Keratinocyte (primary cell): ENCODE data around the gene TCEA2. TPM values are rescaled to one million over a fixed set of nuclear protein-coding genes. Genes with fewer than 3 reads are reported as not detected.

Experiments
- DNase-seq: peaks from one replicate; pipeline ENCODE4 v3.0.0-alpha.2; 2011; ENCODE audit warnings: low read depth, missing footprints, low spot score
- FAIRE-seq: peaks from 2 replicates; lab custom pipeline; 2011; peaks lifted over from hg19 to GRCh38; lab: Jason Lieb, UNC
- H2AFZ ChIP-seq: 2 replicates; pipeline ENCODE4 v1.6.0; 2012; ENCODE audit warnings: low read length, control low read depth, inconsistent platforms; ENCODE audit not compliant: control insufficient read depth
- H3K27ac ChIP-seq: 2 replicates; pipeline ENCODE4 v1.5.1; 2011; ENCODE audit warnings: low read length; ENCODE audit not compliant: control insufficient read depth, insufficient read depth
- H3K27me3 ChIP-seq: 3 replicates; pipeline ENCODE4 v1.6.0; 2011; ENCODE audit warnings: low read length; ENCODE audit not compliant: control insufficient read depth, insufficient read depth; ENCODE audit errors: extremely low read depth
- H3K36me3 ChIP-seq, 2 experiments: 2 replicates in 1 of 2; 3 replicates in 1 of 2; pipeline ENCODE4 v1.5.1; 2011; ENCODE audit warnings: low read length in 2 of 2, mild to moderate bottlenecking in 1 of 2; ENCODE audit not compliant: control insufficient read depth in 2 of 2, insufficient read depth in 2 of 2; ENCODE audit errors: extremely low read depth in 1 of 2
- H3K4me1 ChIP-seq: 3 replicates; pipeline ENCODE4 v1.5.1; 2011; ENCODE audit warnings: low read length; ENCODE audit not compliant: control insufficient read depth, insufficient read depth; ENCODE audit errors: extremely low read depth
- H3K4me2 ChIP-seq: 3 replicates; pipeline ENCODE4 v1.6.0; 2011; ENCODE audit warnings: low read depth, low read length; ENCODE audit not compliant: control insufficient read depth, insufficient read depth; ENCODE audit errors: extremely low read depth
- H3K4me3 ChIP-seq, 3 experiments: fragments of 200-600 bp in 1 of 3; sonication (generic) in 1 of 3; 2 replicates in 2 of 3; 3 replicates in 1 of 3; pipeline ENCODE4 v1.5.1; 2011 to 2016; ENCODE audit warnings: low read length in 3 of 3, mild to moderate bottlenecking in 3 of 3, control low read depth in 2 of 3, inconsistent platforms in 1 of 3, low read depth in 1 of 3, mixed read lengths in 1 of 3, mixed run types in 1 of 3, moderate library complexity in 1 of 3; ENCODE audit not compliant: control insufficient read depth in 2 of 3, insufficient read depth in 2 of 3; ENCODE audit errors: extremely low read depth in 1 of 3
- H3K79me2 ChIP-seq: 2 replicates; pipeline ENCODE4 v1.6.0; 2012; ENCODE audit warnings: low read length; ENCODE audit not compliant: control insufficient read depth, insufficient read depth
- H3K9ac ChIP-seq: 3 replicates; pipeline ENCODE4 v1.6.0; 2011; ENCODE audit warnings: low read length; ENCODE audit not compliant: control insufficient read depth, insufficient read depth; ENCODE audit errors: extremely low read depth
- H3K9me1 ChIP-seq: 3 replicates; pipeline ENCODE4 v1.6.0; 2011; ENCODE audit warnings: low read length; ENCODE audit not compliant: control insufficient read depth, insufficient read depth; ENCODE audit errors: extremely low read depth
- H3K9me3 ChIP-seq: 2 replicates; pipeline ENCODE4 v1.5.1; 2012; ENCODE audit warnings: low read depth, low read length; ENCODE audit not compliant: control insufficient read depth
- H4K20me1 ChIP-seq: 3 replicates; pipeline ENCODE4 v1.6.0; 2011; ENCODE audit warnings: low read length; ENCODE audit not compliant: control insufficient read depth, insufficient read depth; ENCODE audit errors: extremely low read depth
- EZH2 ChIP-seq: IDR thresholded peaks from one replicate; pipeline ENCODE4 v1.6.1; 2012; ENCODE audit warnings: inconsistent platforms, mild to moderate bottlenecking, low read length, moderate library complexity
- dilution Hi-C: fragments of 300-500 bp; cut with MboI; formaldehyde crosslinking; loops from one replicate; pipeline ENCODE4 v1.7.0; 2020; ENCODE audit warnings: low sequenced_read_pairs; ENCODE audit not compliant: extremely low pct_ligation_motif_present
- polyA plus RNA-seq, 5 experiments: library from polyadenylated mRNA; depleted of rRNA in 3 of 5; stranded (reverse) in 3 of 5; stranded (forward) in 1 of 5; unstranded in 1 of 5; fragments of >200 nt; gene quantifications; 1 replicate in 1 of 5; 2 replicates in 3 of 5; 3 replicates in 1 of 5; pipeline versions ENCODE4 v1.2.1 to v1.2.3, GENCODE V29; 2011 to 2012; ENCODE audit warnings: missing spikeins in 2 of 5, low read depth in 1 of 5, low replicate concordance in 1 of 5
- TF ChIP-seq, protein P1 (sequence below), 3 experiments: IDR thresholded peaks in 1 of 3; conservative IDR thresholded peaks in 1 of 3; optimal IDR thresholded peaks in 1 of 3; 2 replicates in 2 of 3; 3 replicates in 1 of 3; pipeline versions ENCODE3 to v1.5.1; 2011; ENCODE audit warnings: low read length in 3 of 3, mild to moderate bottlenecking in 3 of 3, moderate library complexity in 2 of 3, control low read depth in 1 of 3, inconsistent platforms in 1 of 3; ENCODE audit not compliant: insufficient read depth in 2 of 3; ENCODE audit errors: extremely low read depth in 1 of 3

The TCEA2 gene
- polyA plus RNA-seq, 1 donor (not counting 4 experiments of a cell fraction or from before 2014, with no cell fraction given), result 9.1 TPM

DNA sequence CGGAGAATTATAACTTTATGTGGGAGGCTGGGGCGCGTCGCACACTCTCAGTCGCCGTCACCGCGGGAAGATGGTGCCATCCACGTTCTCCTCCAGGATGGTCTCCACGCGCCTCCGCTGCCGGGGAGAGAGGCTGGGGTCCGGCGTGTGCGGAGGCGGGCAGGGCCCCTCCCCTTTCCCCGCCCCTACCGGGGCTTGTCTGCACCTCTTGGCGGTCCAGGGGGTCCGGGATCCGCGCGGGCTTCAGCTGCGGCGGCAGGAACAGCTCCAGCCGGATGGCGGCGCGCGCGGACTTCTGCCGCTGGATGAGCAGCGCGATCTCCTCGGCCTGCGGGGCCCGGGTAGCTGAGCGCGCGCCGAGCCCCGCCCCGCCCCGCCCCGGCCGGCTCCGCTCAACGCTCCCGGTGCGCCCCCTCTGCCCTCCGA, 20.4 kb downstream of the TCEA2 start:
- TF ChIP-seq, protein P1, sequence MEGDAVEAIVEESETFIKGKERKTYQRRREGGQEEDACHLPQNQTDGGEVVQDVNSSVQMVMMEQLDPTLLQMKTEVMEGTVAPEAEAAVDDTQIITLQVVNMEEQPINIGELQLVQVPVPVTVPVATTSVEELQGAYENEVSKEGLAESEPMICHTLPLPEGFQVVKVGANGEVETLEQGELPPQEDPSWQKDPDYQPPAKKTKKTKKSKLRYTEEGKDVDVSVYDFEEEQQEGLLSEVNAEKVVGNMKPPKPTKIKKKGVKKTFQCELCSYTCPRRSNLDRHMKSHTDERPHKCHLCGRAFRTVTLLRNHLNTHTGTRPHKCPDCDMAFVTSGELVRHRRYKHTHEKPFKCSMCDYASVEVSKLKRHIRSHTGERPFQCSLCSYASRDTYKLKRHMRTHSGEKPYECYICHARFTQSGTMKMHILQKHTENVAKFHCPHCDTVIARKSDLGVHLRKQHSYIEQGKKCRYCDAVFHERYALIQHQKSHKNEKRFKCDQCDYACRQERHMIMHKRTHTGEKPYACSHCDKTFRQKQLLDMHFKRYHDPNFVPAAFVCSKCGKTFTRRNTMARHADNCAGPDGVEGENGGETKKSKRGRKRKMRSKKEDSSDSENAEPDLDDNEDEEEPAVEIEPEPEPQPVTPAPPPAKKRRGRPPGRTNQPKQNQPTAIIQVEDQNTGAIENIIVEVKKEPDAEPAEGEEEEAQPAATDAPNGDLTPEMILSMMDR (optimal IDR thresholded peaks at IDR 0.05 in 1 of 3, IDR thresholded peaks at IDR 0.05 in 1 of 3, conservative IDR thresholded peaks at IDR 0.05 in 1 of 3; ENCODE audit: extremely low read depth in 1 of 3, insufficient read depth in 2 of 3, low read length in 3 of 3), result peak in 2 of 3 experiments; percentile 76 to 80
- no peak for TF ChIP-seq EZH2
- Histone ChIP-seq H3K4me2 (peak overlapping the region; percentile 78), H4K20me1 (no peaks in the 10 kb centered on the region), H3K9me3 (no peaks in the 10 kb centered on the region), H2AFZ (peak overlapping the region; percentile 51), H3K79me2 (no peaks in the 10 kb centered on the region), H3K27ac (no peak overlapping the region), H3K36me3 (no peaks in the 10 kb centered on the region), H3K9ac (no peak overlapping the region), H3K9me1 (no peaks in the 10 kb centered on the region), H3K4me3 (peak overlapping the region; percentile 32 to 38 (median 38)), H3K27me3 (peaks cover 43% of the 10 kb centered on the region), H3K4me1 (peaks cover 12% of the 10 kb centered on the region)
- FAIRE-seq (no peak), DNase-seq (no peak)
- dilution Hi-C loops, result no loop called here

- no peak within 1 kb of the TSS for H3K9ac ChIP-seq
- H4K20me1 ChIP-seq, result no peaks in the 10 kb centered on the region
- TF ChIP-seq EZH2, result peak; percentile 79
- TF ChIP-seq, protein P1 (optimal IDR thresholded peaks at IDR 0.05 in 1 of 3, IDR thresholded peaks at IDR 0.05 in 1 of 3, conservative IDR thresholded peaks at IDR 0.05 in 1 of 3; ENCODE audit: extremely low read depth in 1 of 3, insufficient read depth in 2 of 3, low read length in 3 of 3), result no peak
- H3K9me1 ChIP-seq, result no peaks in the 10 kb centered on the region
- DNase-seq (no peak), FAIRE-seq (no peak)
- peaks cover 6% of the 10 kb centered on the region for H3K4me1 ChIP-seq
- no peaks in the 10 kb centered on the region for H3K9me3 ChIP-seq
- H3K4me2 ChIP-seq, result peak within 1 kb of the TSS; percentile 78
- no peaks in the 10 kb centered on the region for H3K36me3 ChIP-seq
- peak within 1 kb of the TSS; percentile 32 to 38 (median 38) for H3K4me3 ChIP-seq
- H2AFZ ChIP-seq, result peak within 1 kb of the TSS; percentile 51
- H3K27me3 ChIP-seq, result peaks cover 43% of the 10 kb centered on the region
- dilution Hi-C loops, result no loop called here
- H3K27ac ChIP-seq, result no peak within 1 kb of the TSS
- H3K79me2 ChIP-seq, result no peaks in the 10 kb centered on the region
Observed at GRCh38 chr20:64083804-64084684, 21.0 kb downstream of the TCEA2 start, which contains the start of gene LKAAEAR1. Gene LKAAEAR1, minus strand, starts transcription at chr20:64084398. Its CDS starts 179 bp downstream, at chr20:64084219.
